Ovary (tissue), 9 donors: ENCODE measurements around the gene MIPEP. TPM values are rescaled to one million over a fixed set of nuclear protein-coding genes. Genes with fewer than 3 reads are reported as not detected.

Experiments used
- DNase-seq, 5 donors: peaks; one replicate each; pipeline ENCODE4 v3.0.0-alpha.2; 2019 to 2020
- H3K27ac ChIP-seq, 2 donors: fragments of 200-600 bp; one replicate each; pipeline versions ENCODE4 v1.5.1 to v1.8.0; 2019 to 2022
- H3K27me3 ChIP-seq: fragments of 200-600 bp; one replicate; pipeline ENCODE4 v1.8.0; 2022
- H3K36me3 ChIP-seq: fragments of 200-600 bp; sonication (generic); one replicate; pipeline ENCODE4 v1.5.1; 2019
- H3K4me1 ChIP-seq: one replicate; pipeline ENCODE4 v1.8.1; 2013; ENCODE audit warnings: mild to moderate bottlenecking, moderate library complexity; ENCODE audit not compliant: insufficient read depth
- H3K4me3 ChIP-seq: fragments of 200-600 bp; sonication (generic); one replicate; pipeline ENCODE4 v1.5.1; 2017
- H3K9me3 ChIP-seq, 2 donors: fragments of 200-600 bp in 1 of 2; sonication (generic) in 1 of 2; one replicate each; pipeline versions ENCODE4 v1.5.1 to v1.8.1; 2013 to 2019; ENCODE audit warnings: mild to moderate bottlenecking in 1 of 2, moderate library complexity in 1 of 2
- EP300 ChIP-seq: sonication (generic); formaldehyde crosslinking; IDR thresholded peaks from one replicate; pipeline ENCODE4 v1.6.1; 2017; ENCODE audit warnings: antibody characterized with exemption
- POLR2A ChIP-seq: fragments of 450-650 bp; IDR thresholded peaks from one replicate; pipeline ENCODE4 v1.6.1; 2017; ENCODE audit warnings: antibody characterized with exemption, mild to moderate bottlenecking, moderate library complexity
- whole genome bisulfite sequencing, 3 donors: extraction: QIAGEN DNeasy Blood & Tissue Kit in 1 of 3; methylation state at CpG; one replicate each; pipeline versions ENCODE4 v1.1.5 to v1.1.7; 2013 to 2017; 5-methylcytosine and 5-hydroxymethylcytosine counted together
- intact Hi-C, 4 donors: fragments of 100-400 bp; cut with DNase I; formaldehyde crosslinking; loops; one replicate each; pipeline versions ENCODE4 v1.11.0 to v1.15.1; 2022 to 2023
- polyA plus RNA-seq, 2 donors: library from polyadenylated mRNA; stranded (reverse); fragments of 200-250 nt in 1 of 2; fragments of 350-450 nt in 1 of 2; fragmentation: Illumina TruSeq in 1 of 2; extraction: RNeasy Lipid Tissue Mini Kit (QIAGEN cat#74804) in 1 of 2; gene quantifications; one replicate each; pipeline ENCODE4 v1.2.3, GENCODE V29; 2013 to 2014
- total RNA-seq, 7 donors: library from RNA; depleted of rRNA in 2 of 7; stranded (reverse); fragments of >200 nt in 2 of 7; fragmentation: NEBNext Ultra II Directional in 3 of 7; extraction: Animal tissue kit (Norgen Biotek cat#: 25700) in 3 of 7; gene quantifications; one replicate each; pipeline versions ENCODE4 v1.1.0 to v1.2.4, GENCODE V29; 2016 to 2023
- TF ChIP-seq, protein P1 (sequence below), 3 donors: fragments of 450-650 bp in 2 of 3; fragments of 200-600 bp in 1 of 3; IDR thresholded peaks; one replicate each; pipeline versions ENCODE4 v1.5.1 to v1.8.0; 2016 to 2022; ENCODE audit warnings: antibody characterized with exemption in 3 of 3, mild to moderate bottlenecking in 1 of 3
- donor health status: DM: no; HTN: no; CAD: no; lungs with moderate emphysema.
- donor health status: DM: no; HTN: no; CAD: no.
- donor health status: Bipolar disorder and iron deficiency.
- donor health status: DM: yes; HTN: yes; CAD: no.
- donor health status: DM: no; HTN: no; CAD: no.
- donor health status: DM: yes; HTN: yes; CAD: no.

The MIPEP gene
- total and polyA plus RNA-seq, 9 donors, result 7.1 to 18.8 (median 12.9) TPM

DNA sequence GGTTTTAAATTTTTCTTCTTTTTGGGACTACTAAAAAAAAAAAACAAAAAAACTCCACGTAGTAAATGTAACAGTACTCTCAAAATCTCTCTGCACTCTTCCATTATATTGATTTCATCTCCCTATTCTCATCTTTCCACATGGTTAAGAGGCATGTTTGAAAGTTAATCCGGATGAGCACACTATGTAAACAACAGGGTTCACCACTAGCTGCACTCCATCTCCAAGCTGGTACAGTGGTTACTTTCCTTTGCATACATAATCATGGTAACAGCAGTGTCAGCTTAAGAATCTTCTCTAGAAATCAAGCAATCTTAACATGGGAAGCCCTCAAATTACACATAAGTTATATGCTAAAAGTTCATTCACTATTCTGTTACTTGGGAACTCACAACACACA, 92.6 kb downstream of the MIPEP start:
- peaks cover 1% of the 10 kb centered on the region for H3K4me1 ChIP-seq
- TF ChIP-seq, protein P1, sequence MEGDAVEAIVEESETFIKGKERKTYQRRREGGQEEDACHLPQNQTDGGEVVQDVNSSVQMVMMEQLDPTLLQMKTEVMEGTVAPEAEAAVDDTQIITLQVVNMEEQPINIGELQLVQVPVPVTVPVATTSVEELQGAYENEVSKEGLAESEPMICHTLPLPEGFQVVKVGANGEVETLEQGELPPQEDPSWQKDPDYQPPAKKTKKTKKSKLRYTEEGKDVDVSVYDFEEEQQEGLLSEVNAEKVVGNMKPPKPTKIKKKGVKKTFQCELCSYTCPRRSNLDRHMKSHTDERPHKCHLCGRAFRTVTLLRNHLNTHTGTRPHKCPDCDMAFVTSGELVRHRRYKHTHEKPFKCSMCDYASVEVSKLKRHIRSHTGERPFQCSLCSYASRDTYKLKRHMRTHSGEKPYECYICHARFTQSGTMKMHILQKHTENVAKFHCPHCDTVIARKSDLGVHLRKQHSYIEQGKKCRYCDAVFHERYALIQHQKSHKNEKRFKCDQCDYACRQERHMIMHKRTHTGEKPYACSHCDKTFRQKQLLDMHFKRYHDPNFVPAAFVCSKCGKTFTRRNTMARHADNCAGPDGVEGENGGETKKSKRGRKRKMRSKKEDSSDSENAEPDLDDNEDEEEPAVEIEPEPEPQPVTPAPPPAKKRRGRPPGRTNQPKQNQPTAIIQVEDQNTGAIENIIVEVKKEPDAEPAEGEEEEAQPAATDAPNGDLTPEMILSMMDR (IDR thresholded peaks at IDR 0.05), result no peak
- no peak for TF ChIP-seq EP300
- TF ChIP-seq POLR2A, result no peak
- WGBS, 3 donors, result 73 to 79% (median 78%) methylated on average over 2 of the region's 2 CpGs
- no peaks in the 10 kb centered on the region for H3K9me3 ChIP-seq
- H3K4me3 ChIP-seq, result no peak overlapping the region
- no peaks in the 10 kb centered on the region for H3K27me3 ChIP-seq
- H3K27ac ChIP-seq, result no peak overlapping the region
- no peaks in the 10 kb centered on the region for H3K36me3 ChIP-seq
- DNase-seq, result no peak
- intact Hi-C loops, result no loop called here

DNA sequence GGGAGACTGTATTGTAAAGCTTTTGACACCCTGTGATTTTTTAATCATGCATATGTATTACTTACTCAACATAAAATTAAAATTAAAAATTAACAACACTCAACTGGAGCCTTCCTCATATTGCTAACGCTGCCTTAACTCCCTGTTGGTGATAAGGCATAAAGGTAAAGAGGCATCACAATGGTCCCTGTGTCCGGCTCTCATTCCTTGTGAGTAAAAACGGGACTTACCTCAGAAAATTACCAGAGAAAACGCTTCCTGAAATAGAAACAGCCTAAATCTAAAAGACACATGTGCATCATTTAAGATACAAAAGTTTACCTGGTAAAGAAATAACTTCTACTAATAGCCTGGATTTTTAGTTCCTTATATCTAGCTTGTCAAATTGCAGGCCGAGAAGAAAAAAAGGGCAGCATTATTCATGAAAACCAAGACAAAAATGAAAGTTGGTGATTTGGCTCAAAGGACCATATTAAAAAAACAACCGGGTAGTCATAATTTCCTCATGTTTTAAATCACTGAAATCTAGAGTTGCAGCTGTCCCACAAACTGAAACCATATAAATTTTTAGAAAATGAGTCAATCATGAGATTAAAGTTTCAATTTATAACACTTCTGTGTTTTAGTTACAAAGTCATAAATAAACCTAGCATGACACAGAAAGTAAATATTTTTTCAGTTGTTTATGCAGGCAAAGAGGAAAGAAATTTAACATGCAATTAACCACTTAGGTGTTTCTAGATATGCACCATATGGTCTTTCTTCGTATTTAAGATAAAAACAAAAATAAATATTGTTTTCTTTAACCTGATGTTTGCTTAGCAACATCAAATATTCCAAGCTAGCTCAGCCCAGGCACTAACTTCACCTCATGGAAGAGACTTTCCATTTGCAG, 94.7 kb downstream of the MIPEP start:
- Histone ChIP-seq H3K9me3 (no peaks in the 10 kb centered on the region), H3K27ac (no peak overlapping the region), H3K4me1 (peaks cover 1% of the 10 kb centered on the region), H3K4me3 (no peak overlapping the region), H3K36me3 (no peaks in the 10 kb centered on the region), H3K27me3 (no peaks in the 10 kb centered on the region)
- intact Hi-C loops, result no loop called here
- 26 to 32% (median 30%) methylated on average over 7 of the region's 7 CpGs for WGBS, 3 donors
- TF ChIP-seq, protein P1 (IDR thresholded peaks at IDR 0.05), result no peak
- TF ChIP-seq POLR2A, result no peak
- no peak for DNase-seq

DNA sequence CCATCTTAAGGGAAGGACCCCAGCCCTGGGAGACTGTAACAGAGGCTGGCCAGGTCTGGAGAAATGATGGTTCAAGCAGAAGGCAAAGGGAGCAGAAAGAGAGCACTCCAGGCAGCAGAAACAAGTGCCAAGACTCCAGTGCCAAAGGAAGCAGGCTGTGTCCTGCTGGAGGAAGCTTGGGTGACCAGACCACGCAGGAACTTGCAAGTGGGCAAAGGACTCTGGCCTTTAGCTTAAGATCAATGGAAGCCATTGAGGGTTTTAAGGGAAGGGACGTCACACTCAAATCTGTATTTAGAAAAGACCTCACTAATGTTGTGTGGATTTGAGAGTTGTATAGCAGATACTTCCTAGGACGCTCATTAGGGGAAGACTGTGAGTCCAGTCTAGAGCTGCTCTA, 95.5 kb downstream of the MIPEP start:
- no peak for DNase-seq
- intact Hi-C loops, result no loop called here
- H3K36me3 ChIP-seq, result no peaks in the 10 kb centered on the region
- peaks cover 1% of the 10 kb centered on the region for H3K4me1 ChIP-seq
- TF ChIP-seq, protein P1 (IDR thresholded peaks at IDR 0.05), result no peak
- no peak for TF ChIP-seq POLR2A
- TF ChIP-seq EP300, result no peak
- 89 to 94% (median 93%) methylated on average over 3 of the region's 3 CpGs for WGBS, 3 donors
- no peak overlapping the region for H3K27ac ChIP-seq
- no peaks in the 10 kb centered on the region for H3K9me3 ChIP-seq
- H3K27me3 ChIP-seq, result no peaks in the 10 kb centered on the region
- no peak overlapping the region for H3K4me3 ChIP-seq

DNA sequence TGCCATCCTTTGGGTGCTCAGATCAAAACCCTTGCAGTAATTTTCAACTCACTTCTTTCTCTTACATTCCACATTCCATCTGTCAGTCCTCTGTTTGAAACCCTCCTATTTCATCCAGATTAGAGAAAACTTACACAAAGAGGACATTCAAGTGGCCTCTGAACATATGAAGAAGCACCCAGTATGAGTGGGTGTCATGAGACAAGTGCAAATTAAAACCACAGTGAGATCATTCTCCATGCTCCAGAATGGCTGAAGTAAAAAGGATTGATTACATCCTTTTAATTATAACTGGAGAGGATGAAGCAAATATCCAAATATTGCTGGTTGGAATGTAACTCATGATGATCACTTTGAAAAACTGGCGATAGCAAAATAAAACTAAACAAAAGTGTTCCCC, 96.5 kb downstream of the MIPEP start:
- no peaks in the 10 kb centered on the region for H3K27me3 ChIP-seq
- no peak for DNase-seq
- intact Hi-C loops, result no loop called here
- no peak overlapping the region for H3K27ac ChIP-seq
- WGBS, 3 donors, result 90 to 100% (median 93%) methylated on average over 1 of the region's 1 CpG
- no peaks in the 10 kb centered on the region for H3K9me3 ChIP-seq
- no peak overlapping the region for H3K4me3 ChIP-seq
- no peak for TF ChIP-seq EP300
- TF ChIP-seq, protein P1 (IDR thresholded peaks at IDR 0.05), result no peak
- TF ChIP-seq POLR2A, result no peak
- H3K4me1 ChIP-seq, result peaks cover 1% of the 10 kb centered on the region
- no peaks in the 10 kb centered on the region for H3K36me3 ChIP-seq
